ENCODE results near the gene COX5A.
"Not testable (repeated sequence)": the region's sequence is repeated elsewhere in the genome, so short reads cannot be mapped to it uniquely, and the experiment has no call there.

Gene COX5A

GRCh38 chr15:74955017-74955416 is 17.1 kb upstream of the COX5A start:
- DNase-seq = no peak

GRCh38 chr15:74954515-74954914 is 16.6 kb upstream of the COX5A start:
- DNase-seq = no peak

GRCh38 chr15:74951006-74951405 is 13.1 kb upstream of the COX5A start:
- no peak for DNase-seq

GRCh38 chr15:74950078-74950908 is 12.4 kb upstream of the COX5A start:
- DNase-seq = peak; percentile 81 to 87 (median 81)

GRCh38 chr15:74937272-74937589 is 642 bp downstream of the COX5A start:
- DNase-seq = no peak

GRCh38 chr15:74935193-74935592 is 2.7 kb downstream of the COX5A start:
- not testable (repeated sequence) for DNase-seq

GRCh38 chr15:74933573-74933972 is 4.3 kb downstream of the COX5A start:
- no peak for DNase-seq

- no peak for DNase-seq
Measured at GRCh38 chr15:74928771-74929198, 9.1 kb downstream of the COX5A start.

GRCh38 chr15:74924525-74924924 is 13.3 kb downstream of the COX5A start:
- DNase-seq = no peak

- peak; percentile 62 to 76 (median 76) for DNase-seq
Measured at GRCh38 chr15:74920456-74920855, 17.4 kb downstream of the COX5A start.

GRCh38 chr15:74917676-74918075 is 20.2 kb downstream of the COX5A start:
- no peak for DNase-seq

GRCh38 chr15:74913799-74914198 is 24.1 kb downstream of the COX5A start:
- not testable (repeated sequence) for DNase-seq

- DNase-seq = no peak
Measured at GRCh38 chr15:74913041-74913440, 24.8 kb downstream of the COX5A start.

- DNase-seq = no peak
Measured at GRCh38 chr15:74908635-74909034, 29.2 kb downstream of the COX5A start.

GRCh38 chr15:74907163-74907870 is 30.6 kb downstream of the COX5A start:
- DNase-seq = no peak

GRCh38 chr15:74906450-74907162 is 31.3 kb downstream of the COX5A start, which contains the start of gene FAM219B:
TSS of gene FAM219B (minus strand) at chr15:74906851. CDS start at chr15:74906800, 51 bp downstream.
- peak; percentile 94 to 98 (median 96) for DNase-seq

- DNase-seq = peak in 1 of 3 donors; percentile 27
Measured at GRCh38 chr15:74906067-74906449, 31.8 kb downstream of the COX5A start.

- DNase-seq = no peak
Measured at GRCh38 chr15:74904190-74904805, 33.6 kb downstream of the COX5A start.

GRCh38 chr15:74903676-74904075 is 34.2 kb downstream of the COX5A start:
- DNase-seq = no peak

- no peak for DNase-seq
Measured at GRCh38 chr15:74902295-74903075, 35.4 kb downstream of the COX5A start.

GRCh38 chr15:74901612-74902063 is 36.2 kb downstream of the COX5A start:
- peak; percentile 70 to 82 (median 74) for DNase-seq

GRCh38 chr15:74897300-74897701 is 40.6 kb downstream of the COX5A start:
- DNase-seq = no peak
